PC-9 (cell line): ENCODE results near the gene UHMK1. TPM values are rescaled to one million over a fixed set of nuclear protein-coding genes. Genes with fewer than 3 reads are reported as not detected.

Experiments used
- BruUV-seq: library from RNA; stranded (reverse); fragments of 400-500 nt; replicated peaks from 2 replicates; lab custom pipeline; 2021; lab: Mats Ljungman, UMichigan
- CTCF ChIA-PET: fragments of 300-600 bp; sonication (Branson Sonifier 250); formaldehyde crosslinking; loops from one replicate; lab custom pipeline; 2022; ENCODE audit warnings: antibody characterized with exemption; lab: Charles Lee
- POLR2A ChIA-PET: fragments of 300-600 bp; sonication (Branson Sonifier 250); formaldehyde crosslinking; loops from one replicate; lab custom pipeline; 2022; ENCODE audit warnings: antibody characterized with exemption; ENCODE audit not compliant: unreplicated experiment; lab: Charles Lee
- DNase-seq, 2 experiments: peaks; one replicate each; pipeline versions ENCODE4 v3.0.0 to v3.0.0-alpha.2; 2015 to 2022; ENCODE audit warnings: mixed read lengths in 1 of 2
- H2AFZ ChIP-seq: fragments of 200-600 bp; sonication (generic); 2 replicates; pipeline ENCODE4 v1.8.1; 2017; ENCODE audit warnings: antibody characterized with exemption
- H3F3A ChIP-seq: fragments of 200-600 bp; sonication (generic); 2 replicates; pipeline ENCODE4 v1.8.1; 2017; ENCODE audit warnings: antibody characterized with exemption, mild to moderate bottlenecking, low read depth; ENCODE audit not compliant: insufficient read depth
- H3K27ac ChIP-seq: fragments of 200-600 bp; sonication (generic); 2 replicates; pipeline ENCODE4 v1.6.1; 2016; ENCODE audit warnings: mixed run types
- H3K27me3 ChIP-seq: fragments of 200-600 bp; sonication (generic); 2 replicates; pipeline ENCODE4 v1.6.1; 2016; ENCODE audit warnings: low read depth, mixed run types; ENCODE audit not compliant: insufficient read depth
- H3K36me3 ChIP-seq: fragments of 200-600 bp; sonication (generic); 2 replicates; pipeline ENCODE4 v1.6.1; 2016; ENCODE audit warnings: low read depth, mixed run types
- H3K4me1 ChIP-seq: fragments of 200-600 bp; sonication (generic); replicated peaks from 2 replicates; pipeline ENCODE4 v1.6.1; 2016; ENCODE audit warnings: mixed run types; ENCODE audit not compliant: insufficient read depth
- H3K4me2 ChIP-seq: fragments of 200-600 bp; sonication (generic); 2 replicates; pipeline ENCODE4 v1.6.1; 2017; ENCODE audit warnings: mixed run types
- H3K4me3 ChIP-seq: fragments of 200-600 bp; sonication (generic); 2 replicates; pipeline ENCODE4 v1.6.1; 2016; ENCODE audit warnings: mixed run types
- H3K79me2 ChIP-seq: fragments of 200-600 bp; sonication (generic); 2 replicates; pipeline ENCODE4 v1.6.1; 2017; ENCODE audit warnings: low read depth, mixed run types
- H3K9me2 ChIP-seq: fragments of 200-600 bp; sonication (generic); 2 replicates; pipeline ENCODE4 v1.8.1; 2017; ENCODE audit warnings: mild to moderate bottlenecking; ENCODE audit not compliant: insufficient read depth
- H3K9me3 ChIP-seq: fragments of 200-600 bp; sonication (generic); 2 replicates; pipeline ENCODE4 v1.8.1; 2016; ENCODE audit warnings: low read depth; ENCODE audit not compliant: insufficient read depth
- H4K20me1 ChIP-seq: fragments of 200-600 bp; sonication (generic); 2 replicates; pipeline ENCODE4 v1.8.1; 2017; ENCODE audit not compliant: insufficient read depth
- EZH2 ChIP-seq: fragments of 200-600 bp; sonication (generic); IDR thresholded peaks from 2 replicates; pipeline ENCODE4 v1.8.0; 2017; ENCODE audit warnings: antibody characterized with exemption, low read depth
- intact Hi-C: fragments of 100-400 bp; cut with micrococcal nuclease; formaldehyde crosslinking; loops from one replicate; pipeline ENCODE4 v1.10.0; 2022; ENCODE audit not compliant: unreplicated experiment
- total RNA-seq: library from RNA; stranded (reverse); gene quantifications from 2 replicates; pipeline ENCODE4 v1.2.3, GENCODE V29; 2021
- TF ChIP-seq, protein P1 (sequence below): fragments of 200-600 bp; sonication (generic); conservative IDR thresholded peaks from 2 replicates; pipeline ENCODE4 v1.6.1; 2017; ENCODE audit warnings: mixed run types, antibody characterized with exemption, mild to moderate bottlenecking, moderate library complexity

The UHMK1 gene
- total RNA-seq, 1 experiment from 2014 or later = 49.5 TPM

GRCh38 chr1:162497104-162497722 is 405 bp upstream of the UHMK1 start:
- Histone ChIP-seq H3K9me3 (no peaks in the 10 kb centered on the region), H3K9me2 (no peaks in the 10 kb centered on the region), H3K27me3 (no peaks in the 10 kb centered on the region), H3K4me3 (peak overlapping the region; percentile 97), H3K79me2 (peaks cover 34% of the 10 kb centered on the region), H4K20me1 (peaks cover 14% of the 10 kb centered on the region; the same call in 1 of the 2 replicates), H3K36me3 (peaks cover 15% of the 10 kb centered on the region), H2AFZ (peak overlapping the region; percentile 99), H3K4me1 (0 out of 2 replicates have a peak, but pooled peaks cover 12% of the 10 kb centered on the region), H3K4me2 (peak overlapping the region; percentile 86), H3F3A (no peaks in the 10 kb centered on the region), H3K27ac (no peak overlapping the region)
- CTCF ChIA-PET = no interaction called here
- no peak for DNase-seq
- TSS peak; percentile 80 for BruUV-seq
- TF ChIP-seq EZH2 = no peak
- TF ChIP-seq, protein P1, sequence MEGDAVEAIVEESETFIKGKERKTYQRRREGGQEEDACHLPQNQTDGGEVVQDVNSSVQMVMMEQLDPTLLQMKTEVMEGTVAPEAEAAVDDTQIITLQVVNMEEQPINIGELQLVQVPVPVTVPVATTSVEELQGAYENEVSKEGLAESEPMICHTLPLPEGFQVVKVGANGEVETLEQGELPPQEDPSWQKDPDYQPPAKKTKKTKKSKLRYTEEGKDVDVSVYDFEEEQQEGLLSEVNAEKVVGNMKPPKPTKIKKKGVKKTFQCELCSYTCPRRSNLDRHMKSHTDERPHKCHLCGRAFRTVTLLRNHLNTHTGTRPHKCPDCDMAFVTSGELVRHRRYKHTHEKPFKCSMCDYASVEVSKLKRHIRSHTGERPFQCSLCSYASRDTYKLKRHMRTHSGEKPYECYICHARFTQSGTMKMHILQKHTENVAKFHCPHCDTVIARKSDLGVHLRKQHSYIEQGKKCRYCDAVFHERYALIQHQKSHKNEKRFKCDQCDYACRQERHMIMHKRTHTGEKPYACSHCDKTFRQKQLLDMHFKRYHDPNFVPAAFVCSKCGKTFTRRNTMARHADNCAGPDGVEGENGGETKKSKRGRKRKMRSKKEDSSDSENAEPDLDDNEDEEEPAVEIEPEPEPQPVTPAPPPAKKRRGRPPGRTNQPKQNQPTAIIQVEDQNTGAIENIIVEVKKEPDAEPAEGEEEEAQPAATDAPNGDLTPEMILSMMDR = no peak
- POLR2A ChIA-PET = no interaction called here
- intact Hi-C loops = loop anchor here (2.0 to 5.0 kb wide), 3 partner anchors 64 to 440 kb away; partner anchors contain the start of gene UAP1

DNA sequence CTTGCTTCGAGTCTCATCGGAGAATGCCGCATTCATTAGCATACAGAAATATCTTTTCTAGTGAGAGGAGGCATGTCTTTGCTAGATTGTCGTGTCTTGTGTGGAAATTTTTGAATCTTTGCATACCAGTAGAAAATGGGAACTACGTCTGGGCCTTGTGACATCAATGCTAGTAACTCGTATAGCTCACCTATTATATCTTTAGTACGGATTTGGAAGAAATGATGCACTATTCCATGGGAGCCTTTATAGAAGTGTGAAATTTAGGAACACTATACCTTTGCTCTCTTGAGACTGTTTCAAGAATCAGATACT is 835 bp downstream of the UHMK1 start:
- H4K20me1 ChIP-seq = peaks cover 14% of the 10 kb centered on the region; the same call in 1 of the 2 replicates
- H3K9me2 ChIP-seq = no peaks in the 10 kb centered on the region
- CTCF ChIA-PET = no interaction called here
- H3K79me2 ChIP-seq = peaks cover 38% of the 10 kb centered on the region
- peak overlapping the region; percentile 99 for H2AFZ ChIP-seq
- H3F3A ChIP-seq = no peaks in the 10 kb centered on the region
- no TSS peak for BruUV-seq
- peak overlapping the region; percentile 97 for H3K4me3 ChIP-seq
- 0 out of 2 replicates have a peak, but pooled peaks cover 12% of the 10 kb centered on the region for H3K4me1 ChIP-seq
- POLR2A ChIA-PET = interaction anchor here (0.6 kb wide), 1 partner anchor 824 kb away, joined by 12 read pairs; no protein-coding TSS in a partner anchor
- TF ChIP-seq, protein P1 = no peak
- TF ChIP-seq EZH2 = no peak
- intact Hi-C loops = loop anchor here (5.0 kb wide), 2 partner anchors 141 to 441 kb away; no protein-coding TSS in a partner anchor
- no peak for DNase-seq
- peak overlapping the region; percentile 86 for H3K4me2 ChIP-seq
- H3K27ac ChIP-seq = 0 out of 2 replicates have a peak overlapping the region, but pooled peaks have one; percentile 61
- no peaks in the 10 kb centered on the region for H3K9me3 ChIP-seq
- H3K36me3 ChIP-seq = peaks cover 26% of the 10 kb centered on the region
- H3K27me3 ChIP-seq = no peaks in the 10 kb centered on the region

- H3K27me3 ChIP-seq = no peaks in the 10 kb centered on the region
- H3K4me3 ChIP-seq = no peak overlapping the region
- peaks cover 38% of the 10 kb centered on the region for H3K79me2 ChIP-seq
- ChIA-PET CTCF (no interaction called here), POLR2A (no interaction called here)
- peaks cover 37% of the 10 kb centered on the region for H3K36me3 ChIP-seq
- no peak overlapping the region for H3K27ac ChIP-seq
- H4K20me1 ChIP-seq = peaks cover 14% of the 10 kb centered on the region; the same call in 1 of the 2 replicates
- BruUV-seq = no TSS peak
- no peak overlapping the region for H2AFZ ChIP-seq
- peaks cover 5% of the 10 kb centered on the region; the same call in 1 of the 2 replicates for H3F3A ChIP-seq
- no peak for DNase-seq
- 0 out of 2 replicates have a peak, but pooled peaks cover 12% of the 10 kb centered on the region for H3K4me1 ChIP-seq
- H3K4me2 ChIP-seq = no peak overlapping the region
- intact Hi-C loops = no loop called here
- no peaks in the 10 kb centered on the region for H3K9me3 ChIP-seq
- no peak for TF ChIP-seq EZH2
- TF ChIP-seq, protein P1 = no peak
- no peaks in the 10 kb centered on the region for H3K9me2 ChIP-seq
Observed at GRCh38 chr1:162500805-162501204, 3.2 kb downstream of the UHMK1 start.
